ENCODE data around the gene ACP3.

- TF ChIP-seq CTCF (IDR thresholded peaks at IDR 0.05 in 4 of 5, conservative IDR thresholded peaks at IDR 0.05 in 1 of 5) (no peak), POLR2A (IDR thresholded peaks at IDR 0.05) (no peak)
These were observed 33.6 kb downstream of the ACP3 start for GRCh38 chr3:132350814-132351213.

Measured in gastrocnemius medialis (tissue), 4 donors.